ENCODE data around the gene OR2AG1. TPM values are rescaled to one million over a fixed set of nuclear protein-coding genes. Genes with fewer than 3 reads are reported as not detected.

OR2AG1 gene
- total and polyA plus RNA-seq, 2 experiments from 2014 or later, result 0.16 TPM; not detected in 1

DNA sequence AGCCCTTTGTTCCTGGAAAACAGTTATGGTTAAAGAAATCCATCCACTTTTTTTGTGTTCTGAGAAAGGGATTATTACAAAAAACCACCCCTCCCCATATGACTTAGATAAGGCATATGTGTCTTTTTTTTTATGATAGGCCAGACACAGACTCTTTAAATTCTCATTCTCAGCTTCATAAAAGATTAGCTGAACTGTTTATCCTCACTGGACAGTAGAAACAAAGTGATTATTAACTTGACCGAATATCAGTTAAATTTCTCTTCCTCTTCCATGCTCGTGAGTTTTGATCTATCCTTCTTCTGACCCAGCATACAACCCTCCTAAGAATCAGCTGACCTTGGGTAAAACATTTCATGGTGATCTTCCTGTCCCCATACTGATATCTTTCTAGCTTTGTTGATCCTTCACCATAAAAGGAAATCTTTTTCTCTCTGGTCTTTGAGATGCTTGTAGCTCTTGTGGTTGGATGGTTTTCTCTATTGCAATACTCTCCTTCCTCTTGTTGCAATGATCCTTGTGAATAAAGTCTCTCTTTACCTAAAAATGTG, 37.3 kb upstream of the OR2AG1 start (continued):
- TF ChIP-seq, protein P1, sequence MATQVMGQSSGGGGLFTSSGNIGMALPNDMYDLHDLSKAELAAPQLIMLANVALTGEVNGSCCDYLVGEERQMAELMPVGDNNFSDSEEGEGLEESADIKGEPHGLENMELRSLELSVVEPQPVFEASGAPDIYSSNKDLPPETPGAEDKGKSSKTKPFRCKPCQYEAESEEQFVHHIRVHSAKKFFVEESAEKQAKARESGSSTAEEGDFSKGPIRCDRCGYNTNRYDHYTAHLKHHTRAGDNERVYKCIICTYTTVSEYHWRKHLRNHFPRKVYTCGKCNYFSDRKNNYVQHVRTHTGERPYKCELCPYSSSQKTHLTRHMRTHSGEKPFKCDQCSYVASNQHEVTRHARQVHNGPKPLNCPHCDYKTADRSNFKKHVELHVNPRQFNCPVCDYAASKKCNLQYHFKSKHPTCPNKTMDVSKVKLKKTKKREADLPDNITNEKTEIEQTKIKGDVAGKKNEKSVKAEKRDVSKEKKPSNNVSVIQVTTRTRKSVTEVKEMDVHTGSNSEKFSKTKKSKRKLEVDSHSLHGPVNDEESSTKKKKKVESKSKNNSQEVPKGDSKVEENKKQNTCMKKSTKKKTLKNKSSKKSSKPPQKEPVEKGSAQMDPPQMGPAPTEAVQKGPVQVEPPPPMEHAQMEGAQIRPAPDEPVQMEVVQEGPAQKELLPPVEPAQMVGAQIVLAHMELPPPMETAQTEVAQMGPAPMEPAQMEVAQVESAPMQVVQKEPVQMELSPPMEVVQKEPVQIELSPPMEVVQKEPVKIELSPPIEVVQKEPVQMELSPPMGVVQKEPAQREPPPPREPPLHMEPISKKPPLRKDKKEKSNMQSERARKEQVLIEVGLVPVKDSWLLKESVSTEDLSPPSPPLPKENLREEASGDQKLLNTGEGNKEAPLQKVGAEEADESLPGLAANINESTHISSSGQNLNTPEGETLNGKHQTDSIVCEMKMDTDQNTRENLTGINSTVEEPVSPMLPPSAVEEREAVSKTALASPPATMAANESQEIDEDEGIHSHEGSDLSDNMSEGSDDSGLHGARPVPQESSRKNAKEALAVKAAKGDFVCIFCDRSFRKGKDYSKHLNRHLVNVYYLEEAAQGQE (IDR thresholded peaks at IDR 0.05; ENCODE audit: unreplicated experiment), result no peak
- TF ChIP-seq STAT1 (IDR thresholded peaks at IDR 0.05; ENCODE audit: unreplicated experiment) (no peak), NANOG (IDR thresholded peaks at IDR 0.05; ENCODE audit: borderline replicate concordance) (no peak)

DNA sequence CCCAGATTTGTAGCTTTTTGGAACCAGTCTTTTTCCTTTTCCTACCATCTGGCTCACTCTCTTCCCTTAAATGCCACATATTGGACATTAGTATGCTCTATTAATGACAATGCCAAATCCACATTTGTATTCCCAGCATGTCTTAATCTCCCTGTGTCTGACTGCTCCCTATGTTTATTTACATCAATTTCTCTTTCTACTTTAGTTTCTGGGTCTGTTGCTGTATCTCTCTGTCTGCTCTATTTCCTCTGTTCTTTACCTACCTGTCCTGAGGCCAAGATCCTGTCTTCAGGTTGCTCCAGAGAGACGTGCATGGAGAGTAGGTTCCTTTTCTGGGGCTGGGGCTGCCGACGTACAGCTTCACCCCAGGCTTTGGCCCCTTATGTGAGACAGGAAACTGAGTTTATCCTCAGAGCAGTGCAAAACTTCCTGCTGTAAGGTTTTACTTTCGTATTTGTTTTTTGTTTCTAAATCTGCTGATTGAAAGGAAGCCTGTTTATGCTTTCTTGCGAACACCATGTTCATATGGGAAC, 36.7 kb upstream of the OR2AG1 start:
- no peak for ATAC-seq
- H3K27ac Mint-ChIP-seq, result no peak overlapping the region

More for the DNA sequence above, 36.7 kb upstream of the OR2AG1 start:
- Mint-ChIP-seq H3K27me3 (ENCODE audit: insufficient read depth, low read depth, poor library complexity) (no peaks in the 10 kb centered on the region), H3K4me1 (no peaks in the 10 kb centered on the region), H3K9me3 (no peaks in the 10 kb centered on the region), H3K4me3 (no peak overlapping the region), H3K36me3 (ENCODE audit: low read depth) (no peaks in the 10 kb centered on the region)
- Histone ChIP-seq H3F3A (replicated peaks; ENCODE audit: low read depth) (no peaks in the 10 kb centered on the region), H3K79me2 (replicated peaks; ENCODE audit: insufficient read depth) (no peaks in the 10 kb centered on the region), H3K36me3 (ENCODE audit: insufficient read depth) (no peaks in the 10 kb centered on the region), H3K27ac (ENCODE audit: low read depth) (no peak overlapping the region), H3K4me3 (no peak overlapping the region), H4K20me1 (replicated peaks; ENCODE audit: insufficient read depth) (no peaks in the 10 kb centered on the region), H2AFZ (no peak overlapping the region), H3K27me3 (ENCODE audit: insufficient read depth) (no peaks in the 10 kb centered on the region), H3K9me2 (ENCODE audit: insufficient read depth) (peaks cover 7% of the 10 kb centered on the region; the same call in 1 of the 2 replicates), H3K4me2 (no peak overlapping the region), H3K4me1 (ENCODE audit: insufficient read depth) (no peaks in the 10 kb centered on the region)
- no peak for TF ChIP-seq EZH2 (IDR thresholded peaks at IDR 0.05; ENCODE audit: low read depth, unreplicated experiment)
- TF ChIP-seq, protein P2, sequence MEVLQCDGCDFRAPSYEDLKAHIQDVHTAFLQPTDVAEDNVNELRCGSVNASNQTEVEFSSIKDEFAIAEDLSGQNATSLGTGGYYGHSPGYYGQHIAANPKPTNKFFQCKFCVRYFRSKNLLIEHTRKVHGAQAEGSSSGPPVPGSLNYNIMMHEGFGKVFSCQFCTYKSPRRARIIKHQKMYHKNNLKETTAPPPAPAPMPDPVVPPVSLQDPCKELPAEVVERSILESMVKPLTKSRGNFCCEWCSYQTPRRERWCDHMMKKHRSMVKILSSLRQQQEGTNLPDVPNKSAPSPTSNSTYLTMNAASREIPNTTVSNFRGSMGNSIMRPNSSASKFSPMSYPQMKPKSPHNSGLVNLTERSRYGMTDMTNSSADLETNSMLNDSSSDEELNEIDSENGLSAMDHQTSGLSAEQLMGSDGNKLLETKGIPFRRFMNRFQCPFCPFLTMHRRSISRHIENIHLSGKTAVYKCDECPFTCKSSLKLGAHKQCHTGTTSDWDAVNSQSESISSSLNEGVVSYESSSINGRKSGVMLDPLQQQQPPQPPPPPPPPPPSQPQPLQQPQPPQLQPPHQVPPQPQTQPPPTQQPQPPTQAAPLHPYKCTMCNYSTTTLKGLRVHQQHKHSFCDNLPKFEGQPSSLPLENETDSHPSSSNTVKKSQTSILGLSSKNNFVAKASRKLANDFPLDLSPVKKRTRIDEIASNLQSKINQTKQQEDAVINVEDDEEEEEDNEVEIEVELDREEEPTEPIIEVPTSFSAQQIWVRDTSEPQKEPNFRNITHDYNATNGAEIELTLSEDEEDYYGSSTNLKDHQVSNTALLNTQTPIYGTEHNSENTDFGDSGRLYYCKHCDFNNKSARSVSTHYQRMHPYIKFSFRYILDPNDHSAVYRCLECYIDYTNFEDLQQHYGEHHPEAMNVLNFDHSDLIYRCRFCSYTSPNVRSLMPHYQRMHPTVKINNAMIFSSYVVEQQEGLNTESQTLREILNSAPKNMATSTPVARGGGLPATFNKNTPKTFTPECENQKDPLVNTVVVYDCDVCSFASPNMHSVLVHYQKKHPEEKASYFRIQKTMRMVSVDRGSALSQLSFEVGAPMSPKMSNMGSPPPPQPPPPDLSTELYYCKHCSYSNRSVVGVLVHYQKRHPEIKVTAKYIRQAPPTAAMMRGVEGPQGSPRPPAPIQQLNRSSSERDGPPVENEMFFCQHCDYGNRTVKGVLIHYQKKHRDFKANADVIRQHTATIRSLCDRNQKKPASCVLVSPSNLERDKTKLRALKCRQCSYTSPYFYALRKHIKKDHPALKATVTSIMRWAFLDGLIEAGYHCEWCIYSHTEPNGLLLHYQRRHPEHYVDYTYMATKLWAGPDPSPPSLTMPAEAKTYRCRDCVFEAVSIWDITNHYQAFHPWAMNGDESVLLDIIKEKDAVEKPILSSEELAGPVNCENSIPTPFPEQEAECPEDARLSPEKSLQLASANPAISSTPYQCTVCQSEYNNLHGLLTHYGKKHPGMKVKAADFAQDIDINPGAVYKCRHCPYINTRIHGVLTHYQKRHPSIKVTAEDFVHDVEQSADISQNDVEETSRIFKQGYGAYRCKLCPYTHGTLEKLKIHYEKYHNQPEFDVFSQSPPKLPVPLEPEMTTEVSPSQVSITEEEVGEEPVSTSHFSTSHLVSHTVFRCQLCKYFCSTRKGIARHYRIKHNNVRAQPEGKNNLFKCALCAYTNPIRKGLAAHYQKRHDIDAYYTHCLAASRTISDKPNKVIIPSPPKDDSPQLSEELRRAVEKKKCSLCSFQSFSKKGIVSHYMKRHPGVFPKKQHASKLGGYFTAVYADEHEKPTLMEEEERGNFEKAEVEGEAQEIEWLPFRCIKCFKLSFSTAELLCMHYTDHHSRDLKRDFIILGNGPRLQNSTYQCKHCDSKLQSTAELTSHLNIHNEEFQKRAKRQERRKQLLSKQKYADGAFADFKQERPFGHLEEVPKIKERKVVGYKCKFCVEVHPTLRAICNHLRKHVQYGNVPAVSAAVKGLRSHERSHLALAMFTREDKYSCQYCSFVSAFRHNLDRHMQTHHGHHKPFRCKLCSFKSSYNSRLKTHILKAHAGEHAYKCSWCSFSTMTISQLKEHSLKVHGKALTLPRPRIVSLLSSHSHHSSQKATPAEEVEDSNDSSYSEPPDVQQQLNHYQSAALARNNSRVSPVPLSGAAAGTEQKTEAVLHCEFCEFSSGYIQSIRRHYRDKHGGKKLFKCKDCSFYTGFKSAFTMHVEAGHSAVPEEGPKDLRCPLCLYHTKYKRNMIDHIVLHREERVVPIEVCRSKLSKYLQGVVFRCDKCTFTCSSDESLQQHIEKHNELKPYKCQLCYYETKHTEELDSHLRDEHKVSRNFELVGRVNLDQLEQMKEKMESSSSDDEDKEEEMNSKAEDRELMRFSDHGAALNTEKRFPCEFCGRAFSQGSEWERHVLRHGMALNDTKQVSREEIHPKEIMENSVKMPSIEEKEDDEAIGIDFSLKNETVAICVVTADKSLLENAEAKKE (CRISPR knock-in tag; IDR thresholded peaks at IDR 0.05), result no peak
- TF ChIP-seq, protein P3, sequence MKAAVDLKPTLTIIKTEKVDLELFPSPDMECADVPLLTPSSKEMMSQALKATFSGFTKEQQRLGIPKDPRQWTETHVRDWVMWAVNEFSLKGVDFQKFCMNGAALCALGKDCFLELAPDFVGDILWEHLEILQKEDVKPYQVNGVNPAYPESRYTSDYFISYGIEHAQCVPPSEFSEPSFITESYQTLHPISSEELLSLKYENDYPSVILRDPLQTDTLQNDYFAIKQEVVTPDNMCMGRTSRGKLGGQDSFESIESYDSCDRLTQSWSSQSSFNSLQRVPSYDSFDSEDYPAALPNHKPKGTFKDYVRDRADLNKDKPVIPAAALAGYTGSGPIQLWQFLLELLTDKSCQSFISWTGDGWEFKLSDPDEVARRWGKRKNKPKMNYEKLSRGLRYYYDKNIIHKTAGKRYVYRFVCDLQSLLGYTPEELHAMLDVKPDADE (IDR thresholded peaks at IDR 0.05), result no peak
- DNase-seq (ENCODE audit: low spot score), result no peak

Data from GM23338 (cell line).